IPS-11a (cell line): Measurements from ENCODE around the gene PPP2R2D.

Experiments
- H3K4me3 ChIP-seq: one replicate; pipeline ENCODE4 v1.5.1; 2013; ENCODE audit warnings: low read depth, low read length, control low read depth

The PPP2R2D gene

DNA sequence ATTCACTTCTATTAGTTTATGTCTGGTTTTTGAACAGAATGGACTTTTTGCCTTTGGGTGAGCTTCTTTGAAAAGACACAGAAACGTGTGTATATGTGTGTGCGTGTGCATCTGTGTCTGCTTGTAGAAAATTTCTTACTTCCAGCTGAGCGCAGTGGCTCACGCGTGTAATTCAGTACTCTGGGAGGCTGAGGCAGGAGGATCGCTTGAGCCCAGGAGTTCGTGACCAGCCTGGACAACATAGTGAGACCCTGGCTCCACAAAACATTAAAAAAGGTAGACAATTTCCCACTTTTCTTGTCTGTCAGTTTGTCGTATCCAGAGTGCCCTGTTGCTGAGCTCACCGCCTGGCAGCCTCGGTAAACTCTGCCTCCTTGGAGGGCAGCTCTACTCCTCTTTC lies 25.4 kb downstream of the PPP2R2D start:
- H3K4me3 ChIP-seq = no peak overlapping the region

DNA sequence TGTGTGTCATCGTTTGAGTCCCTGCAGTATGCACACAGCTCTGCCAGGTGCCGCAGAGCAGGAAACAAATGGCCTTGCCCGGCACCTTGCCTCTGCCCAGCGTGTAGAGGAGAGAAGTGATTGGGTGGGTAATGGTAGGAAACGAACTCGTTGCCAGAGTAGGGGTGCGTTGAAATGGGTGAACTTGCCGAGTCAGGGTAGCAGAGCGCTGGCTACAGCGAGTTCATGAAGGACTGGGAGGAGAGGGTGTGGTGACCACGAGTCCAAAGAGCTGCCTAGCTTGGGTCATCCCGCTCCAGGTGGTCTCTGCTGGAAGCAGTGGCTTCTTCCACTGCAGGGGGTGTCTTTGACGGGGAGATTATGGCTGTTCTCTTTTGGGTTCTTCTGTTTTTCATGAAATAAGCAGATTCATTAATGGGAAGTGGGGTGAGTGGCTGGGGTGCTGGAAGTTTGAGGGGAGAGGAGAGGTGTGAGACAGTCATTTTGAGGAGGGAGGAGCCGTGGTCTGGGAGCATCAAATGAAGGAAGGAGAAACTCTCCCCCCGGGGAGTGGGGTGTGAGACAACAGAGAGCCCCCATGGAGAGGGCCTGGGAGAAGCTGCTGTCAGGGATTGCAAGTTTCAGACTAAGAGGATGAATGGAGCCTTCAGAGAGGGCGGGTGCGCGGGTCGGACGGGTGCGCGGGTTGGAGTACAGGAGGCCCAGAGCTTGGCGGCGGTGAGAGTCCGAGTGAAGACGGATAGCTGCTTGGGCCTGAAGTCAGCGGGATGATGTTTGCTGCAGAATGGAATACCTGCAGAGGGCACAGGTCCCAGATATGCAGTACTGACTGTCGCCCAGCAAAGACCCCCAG lies 26.2 kb downstream of the PPP2R2D start:
- H3K4me3 ChIP-seq = no peak overlapping the region

DNA sequence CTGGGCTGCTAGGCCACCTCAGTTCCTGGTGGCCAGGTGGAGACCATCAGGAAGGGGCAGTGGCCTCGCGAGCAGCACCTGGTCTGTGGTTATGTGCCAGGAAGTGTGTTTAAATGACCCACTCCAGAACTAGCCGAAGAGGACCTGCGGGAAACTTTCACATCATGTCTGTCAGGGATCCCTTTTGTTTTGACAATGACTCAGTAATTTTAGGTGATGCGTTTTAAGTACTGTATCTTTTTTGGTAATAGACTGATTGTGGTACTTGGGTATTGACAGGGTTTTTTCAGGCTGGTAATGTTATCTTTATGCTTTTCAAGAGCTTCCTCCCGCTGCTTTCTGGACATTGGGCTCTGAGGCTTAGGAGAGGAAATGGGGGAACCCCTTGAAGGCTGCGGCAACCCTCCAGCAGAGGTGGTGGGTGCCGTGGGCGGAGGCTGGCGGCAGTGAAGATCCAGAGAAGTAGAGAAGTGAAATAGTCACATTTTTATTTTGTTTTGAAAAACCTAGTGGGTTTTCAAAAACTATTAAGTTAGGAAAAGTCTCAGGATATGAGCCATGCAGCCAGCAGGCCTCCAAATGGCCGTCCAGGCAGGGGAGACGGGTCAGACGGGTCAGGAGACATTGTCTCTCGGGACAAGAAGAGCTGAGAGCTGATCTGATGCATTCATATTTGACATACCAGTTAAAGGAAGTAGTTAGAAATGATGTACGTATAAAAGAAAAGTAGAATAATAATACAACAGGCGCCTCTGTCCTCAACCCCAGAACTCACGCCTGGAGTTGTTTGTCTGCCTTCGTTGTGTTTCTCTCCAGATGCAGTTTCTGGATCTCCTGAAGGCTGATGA lies 27.7 kb downstream of the PPP2R2D start:
- H3K4me3 ChIP-seq = no peak overlapping the region

DNA sequence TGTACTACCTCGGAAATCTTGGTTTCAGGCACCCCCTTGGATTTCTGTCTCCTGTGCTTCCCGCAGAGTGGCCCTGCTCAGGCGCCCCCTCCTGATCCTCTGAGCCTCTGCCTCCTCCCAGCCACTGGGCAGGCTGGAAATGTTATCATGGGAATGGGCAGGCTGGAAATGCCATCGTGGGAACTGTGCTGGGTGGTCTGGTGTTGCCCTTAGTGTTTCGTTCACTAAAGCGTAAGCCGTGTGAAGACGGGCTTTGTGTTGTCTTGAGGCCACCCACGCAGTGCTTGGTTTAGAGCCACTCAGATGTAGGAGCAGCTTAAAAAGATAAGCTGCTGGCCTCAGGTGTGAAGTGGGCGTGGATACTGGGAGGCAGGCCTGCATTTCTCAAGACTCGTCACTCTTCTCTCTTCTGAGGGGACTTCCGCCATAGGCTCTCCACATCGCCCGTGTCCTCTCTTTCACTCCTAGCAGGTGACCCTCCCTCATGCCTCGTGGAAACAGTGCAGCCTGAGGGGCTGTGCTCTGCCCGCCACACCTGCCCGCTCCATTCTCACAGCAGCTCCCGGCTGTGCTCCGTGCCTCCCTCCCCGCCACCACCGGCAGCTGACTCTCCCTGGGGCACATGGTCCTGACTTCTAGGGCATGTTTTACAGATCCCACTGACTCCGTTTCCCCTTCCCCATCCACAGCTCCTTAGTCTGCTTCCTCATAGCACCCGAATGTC lies 28.5 kb downstream of the PPP2R2D start:
- no peak overlapping the region for H3K4me3 ChIP-seq

DNA sequence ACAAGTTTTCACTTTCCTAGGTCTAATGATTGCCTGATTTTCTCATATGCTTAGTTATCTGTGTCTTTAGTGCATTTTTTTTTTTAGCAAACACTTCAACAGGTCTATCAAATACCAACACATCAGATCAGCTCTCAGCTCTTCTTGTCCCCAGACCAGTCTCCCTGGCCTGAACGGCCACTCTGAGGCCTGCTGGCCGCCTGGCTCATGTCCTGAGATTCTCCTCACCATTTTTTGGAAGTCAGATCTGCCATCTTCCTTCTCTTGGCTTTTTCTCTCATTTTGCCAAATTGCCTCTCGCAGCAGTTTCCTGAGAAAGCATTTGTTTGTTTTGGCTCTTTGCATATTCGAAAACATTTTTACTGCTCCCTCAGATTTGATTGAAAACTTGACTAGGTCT lies 29.3 kb downstream of the PPP2R2D start:
- H3K4me3 ChIP-seq = no peak overlapping the region

DNA sequence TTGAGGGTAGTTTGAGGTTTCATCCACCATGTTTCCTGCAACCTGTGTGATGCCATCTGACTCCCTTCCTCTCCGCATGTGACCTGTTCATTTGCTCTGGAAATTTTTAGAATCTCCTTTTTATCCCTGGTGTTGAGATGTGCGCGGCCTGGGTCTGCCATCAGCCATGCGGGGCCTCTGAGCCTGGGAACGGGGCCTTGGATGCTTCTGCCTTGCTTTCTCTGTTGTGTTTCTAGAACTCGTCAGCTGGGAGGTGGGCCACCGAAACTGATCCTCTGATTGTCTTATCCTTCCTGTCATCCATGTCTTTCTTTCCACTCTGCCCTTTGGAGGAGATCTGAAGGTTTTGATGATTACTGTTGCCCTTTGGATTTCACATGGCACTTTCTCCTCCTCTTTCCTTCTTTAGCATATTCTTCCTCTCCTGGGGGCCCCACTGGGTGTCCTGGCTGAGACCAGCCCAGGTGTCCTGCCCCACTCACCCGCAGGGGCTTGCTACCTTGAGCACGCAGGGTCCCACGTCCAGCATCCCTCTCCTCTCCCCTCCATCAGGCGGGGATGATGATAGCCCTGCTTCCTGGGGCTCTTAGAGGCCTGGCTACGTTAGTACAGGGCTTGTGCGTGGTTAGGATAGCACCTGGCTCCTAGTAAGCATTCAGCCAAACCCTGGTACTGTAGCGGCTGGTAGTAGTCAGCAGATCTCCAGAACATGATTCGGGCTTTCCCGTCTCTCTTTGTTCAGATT lies 29.9 kb downstream of the PPP2R2D start:
- H3K4me3 ChIP-seq = no peak overlapping the region

DNA sequence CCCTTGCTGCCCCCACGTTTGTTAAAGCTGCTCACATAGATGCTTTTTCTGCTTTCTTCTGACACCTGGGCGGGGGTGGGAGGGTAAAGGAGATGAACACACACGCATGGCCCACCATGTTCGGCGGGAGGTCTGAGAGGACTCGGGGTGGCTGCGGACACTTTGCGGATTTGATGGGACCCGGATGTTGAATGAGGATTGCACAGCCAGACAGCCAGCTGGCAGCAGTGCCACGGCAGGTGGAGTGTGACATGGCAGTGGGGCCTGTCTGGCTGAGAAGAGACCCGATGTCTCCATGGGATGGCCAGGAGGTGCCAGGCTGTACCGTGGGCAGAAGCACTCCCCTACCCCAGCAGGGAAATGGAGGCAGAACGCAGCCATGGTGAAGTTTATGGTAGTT lies 31.2 kb downstream of the PPP2R2D start:
- H3K4me3 ChIP-seq = no peak overlapping the region

DNA sequence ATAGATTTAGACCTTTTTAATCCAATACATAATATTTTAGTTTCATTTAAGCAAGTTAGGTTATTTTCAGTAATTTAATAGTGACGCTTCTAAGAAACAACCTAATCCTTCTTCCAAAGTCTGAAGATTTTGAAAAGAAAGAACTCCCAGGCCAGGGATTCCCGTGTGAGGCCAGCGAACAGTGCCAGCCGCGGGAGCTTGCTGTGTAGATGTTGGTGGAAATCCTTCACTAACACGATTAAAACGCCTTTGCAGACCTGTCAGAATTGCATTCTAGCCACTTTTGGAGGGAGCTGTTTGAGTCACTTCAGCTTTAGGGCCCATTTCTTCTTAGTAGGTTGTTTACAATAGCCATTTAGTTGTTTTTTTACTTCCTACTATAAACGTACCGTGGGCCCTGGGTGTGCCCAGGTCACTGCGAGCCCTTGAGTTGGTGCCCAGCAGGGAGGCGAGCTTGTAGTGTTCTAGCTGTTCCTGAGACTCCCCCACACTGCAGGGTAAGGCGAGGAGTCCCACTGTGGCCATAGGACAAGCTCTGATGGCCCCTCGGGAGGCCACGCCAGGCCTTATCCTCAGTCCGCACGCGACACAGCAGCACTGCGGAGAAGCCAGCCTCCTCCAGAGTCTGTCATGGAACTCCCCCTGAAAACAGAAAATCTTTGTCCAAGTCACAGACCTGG lies 32.3 kb downstream of the PPP2R2D start:
- no peak overlapping the region for H3K4me3 ChIP-seq

DNA sequence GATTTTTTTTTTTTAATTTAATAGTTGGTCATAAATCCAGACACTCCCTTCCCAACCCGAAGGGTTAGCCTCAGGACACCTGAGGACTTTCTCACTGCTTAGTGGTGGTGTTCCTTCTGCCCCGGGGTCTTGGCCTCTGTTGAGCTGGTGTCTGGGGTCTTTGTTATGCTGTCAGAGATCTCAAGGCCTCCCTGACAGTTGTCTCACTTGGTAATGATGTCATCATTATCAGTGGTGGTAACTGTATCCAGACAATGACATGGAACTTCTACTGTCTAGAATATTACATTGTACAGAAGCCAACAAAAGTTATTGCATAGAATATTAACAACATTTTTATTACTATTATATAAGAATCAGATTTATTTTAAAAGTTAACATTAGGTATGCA lies 32.9 kb downstream of the PPP2R2D start:
- H3K4me3 ChIP-seq = no peak overlapping the region

DNA sequence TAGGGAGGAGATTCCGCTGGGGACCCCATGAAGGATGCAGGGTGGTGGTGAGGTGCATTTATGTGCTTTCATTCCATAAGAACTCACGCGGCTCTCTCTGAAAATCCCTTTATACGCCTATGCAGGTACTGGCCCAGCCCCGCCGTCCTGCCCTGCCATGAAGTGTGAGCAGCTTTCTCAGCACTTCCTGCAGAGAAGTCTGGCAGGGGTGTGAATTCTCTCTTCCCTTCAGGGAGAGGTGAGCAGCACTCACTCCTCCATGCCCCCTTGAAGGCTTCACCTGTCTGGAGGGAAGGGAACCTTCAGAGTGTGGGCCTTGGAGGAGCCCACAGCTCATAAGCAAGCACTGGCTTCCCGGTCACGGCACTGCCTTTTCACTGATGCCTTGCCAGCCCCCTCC lies 34.0 kb downstream of the PPP2R2D start:
- H3K4me3 ChIP-seq = no peak overlapping the region

DNA sequence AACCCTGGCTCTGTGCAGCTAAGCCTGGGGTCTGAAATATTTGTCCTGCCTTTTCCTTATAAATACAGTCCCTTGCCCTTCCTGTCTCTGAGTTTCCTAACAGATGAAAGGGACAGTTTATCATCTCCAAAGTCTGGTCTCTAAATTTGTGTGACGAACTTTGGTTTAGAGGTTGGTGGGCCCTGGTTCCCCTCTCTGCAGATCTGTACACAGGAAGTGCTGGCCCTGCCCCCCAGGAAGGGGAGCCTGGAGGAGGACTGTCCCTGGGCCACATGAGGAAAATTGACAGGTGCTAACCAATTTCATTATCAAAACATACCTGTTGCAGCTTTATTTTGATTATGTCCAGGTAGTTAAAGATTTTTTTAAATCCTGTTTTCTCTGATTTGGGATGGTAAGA lies 34.5 kb downstream of the PPP2R2D start:
- no peak overlapping the region for H3K4me3 ChIP-seq

DNA sequence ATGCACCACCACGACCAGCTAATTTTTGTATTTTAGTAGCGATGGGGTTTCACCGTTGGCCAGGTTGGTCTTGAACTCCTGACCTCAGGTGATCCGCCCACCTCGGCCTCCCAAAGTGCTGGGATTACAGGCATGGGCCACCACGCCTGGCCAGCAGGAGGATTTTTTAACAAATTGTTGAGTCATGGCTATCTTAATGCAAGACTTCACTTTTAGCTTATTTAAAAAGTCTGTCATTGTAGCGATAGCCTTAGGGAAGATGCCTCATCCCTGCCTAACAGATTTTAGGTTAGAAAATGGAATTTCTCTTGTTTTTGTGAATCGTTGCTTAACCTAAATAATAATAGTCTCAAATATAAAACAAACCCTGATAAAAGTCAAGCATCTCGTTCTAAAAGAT lies 35.5 kb downstream of the PPP2R2D start:
- no peak overlapping the region for H3K4me3 ChIP-seq

DNA sequence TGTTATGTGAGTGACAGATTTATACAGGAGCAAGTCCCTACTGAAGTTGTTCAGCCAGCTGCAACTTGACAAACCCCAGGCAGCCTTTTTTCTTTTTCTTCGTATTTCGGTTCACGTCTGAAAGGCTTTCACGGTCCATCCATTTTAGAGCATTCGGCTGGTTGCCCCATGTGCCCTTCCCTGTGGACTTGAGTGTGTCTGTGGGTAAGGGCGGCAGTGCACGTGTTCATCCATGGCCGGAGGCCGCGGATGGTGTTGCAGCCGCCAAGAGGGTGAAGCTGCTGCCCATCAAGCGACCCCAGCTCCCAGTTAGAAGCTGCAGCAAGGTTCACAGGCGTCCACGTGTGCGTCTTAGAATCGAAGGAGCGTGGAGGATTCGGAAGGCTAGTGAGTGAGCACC lies 35.9 kb downstream of the PPP2R2D start:
- no peak overlapping the region for H3K4me3 ChIP-seq

DNA sequence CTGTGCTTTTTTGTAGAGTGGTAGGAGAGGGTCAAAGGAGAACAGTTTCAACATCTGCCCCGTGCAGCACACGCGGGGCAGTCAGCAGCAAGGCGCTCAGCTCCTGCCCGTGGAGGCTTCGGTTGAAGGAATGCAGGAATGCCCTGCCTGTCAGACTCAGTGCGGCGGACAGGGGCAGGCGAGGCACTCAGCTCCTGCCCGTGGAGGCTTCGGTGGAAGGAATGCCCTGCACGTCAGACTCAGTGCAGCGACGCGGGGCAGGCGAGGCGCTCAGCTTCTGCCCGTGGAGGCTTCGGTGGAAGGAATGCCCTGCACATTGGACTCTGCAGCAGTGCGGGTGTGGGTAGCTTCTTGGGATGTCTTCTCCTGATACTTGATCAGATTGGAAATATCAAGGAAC lies 37.0 kb downstream of the PPP2R2D start:
- H3K4me3 ChIP-seq = no peak overlapping the region

DNA sequence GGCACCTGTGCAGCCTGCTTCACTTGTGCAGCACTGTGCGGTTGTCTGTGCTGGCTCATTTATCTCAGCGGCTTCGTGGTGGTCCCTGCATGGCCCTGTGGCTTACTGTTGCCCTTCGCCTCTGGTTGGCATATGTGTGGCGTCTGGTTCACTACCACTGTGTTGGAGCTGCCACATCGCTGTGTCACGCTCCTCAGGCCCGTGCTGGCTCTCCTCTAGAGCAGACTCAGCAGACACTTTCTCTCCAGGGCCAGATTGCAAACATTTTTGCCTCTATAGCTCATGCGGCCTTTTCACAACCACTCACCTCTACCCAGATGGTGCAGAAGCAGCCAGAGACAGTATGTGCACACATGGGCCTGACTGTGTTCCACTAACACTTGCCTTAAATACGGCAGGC lies 37.9 kb downstream of the PPP2R2D start:
- H3K4me3 ChIP-seq = no peak overlapping the region

DNA sequence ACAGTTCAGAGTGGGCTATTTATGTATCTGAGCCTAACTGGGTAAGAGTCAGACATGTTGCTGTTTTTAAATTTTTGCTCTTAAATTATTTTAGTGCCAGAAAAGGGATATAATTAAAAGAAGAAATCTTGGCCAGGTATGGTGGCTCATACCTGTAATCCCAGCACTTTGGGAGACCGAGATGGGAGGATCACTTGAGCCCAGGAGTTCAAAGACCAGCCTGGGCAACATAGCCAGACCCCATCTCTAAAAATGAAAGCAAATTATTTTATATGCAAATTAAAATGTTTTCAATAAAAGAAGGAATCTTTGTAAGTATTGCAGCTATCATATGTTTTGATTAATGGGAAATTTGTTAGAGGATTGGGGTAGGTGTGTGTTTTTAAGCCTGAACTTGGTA lies 41.6 kb downstream of the PPP2R2D start:
- H3K4me3 ChIP-seq = no peak overlapping the region

DNA sequence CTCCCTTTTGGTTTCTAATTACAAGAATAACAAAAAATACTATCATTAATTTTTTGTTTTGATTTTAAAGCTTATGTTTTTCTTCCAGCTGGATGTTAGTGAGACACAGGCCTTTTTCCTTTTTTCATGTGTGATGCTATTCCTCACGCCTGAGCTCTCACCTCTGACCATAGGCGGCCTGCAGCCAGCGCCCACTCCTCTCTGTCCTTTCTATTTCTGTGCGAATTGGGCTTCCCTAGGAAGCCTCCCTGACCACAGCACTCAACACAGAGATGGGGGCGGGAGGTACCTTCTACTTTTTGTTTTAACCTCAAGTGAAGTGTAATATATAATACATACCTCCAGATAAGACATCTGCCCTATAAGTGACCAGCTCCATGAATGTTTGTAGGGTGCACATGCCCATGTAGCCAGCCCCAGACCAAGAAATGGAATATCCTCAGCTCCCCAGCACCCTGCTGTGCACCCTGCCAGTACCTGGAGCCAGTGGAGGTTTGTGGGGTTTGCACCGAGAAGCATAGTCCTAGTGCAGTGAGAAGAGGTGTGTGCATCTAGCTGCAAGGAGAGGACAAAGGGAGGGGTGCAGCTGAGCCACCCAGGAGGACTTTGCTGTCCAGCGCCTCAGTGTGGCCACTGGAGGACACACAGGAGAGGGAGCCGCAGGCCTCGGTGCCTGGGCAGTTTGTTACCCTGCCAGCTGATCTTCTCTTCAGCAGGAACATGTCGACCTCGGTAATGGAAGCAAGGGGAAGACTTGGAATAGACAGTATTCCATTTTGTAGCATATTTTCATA lies 42.4 kb downstream of the PPP2R2D start:
- H3K4me3 ChIP-seq = no peak overlapping the region

DNA sequence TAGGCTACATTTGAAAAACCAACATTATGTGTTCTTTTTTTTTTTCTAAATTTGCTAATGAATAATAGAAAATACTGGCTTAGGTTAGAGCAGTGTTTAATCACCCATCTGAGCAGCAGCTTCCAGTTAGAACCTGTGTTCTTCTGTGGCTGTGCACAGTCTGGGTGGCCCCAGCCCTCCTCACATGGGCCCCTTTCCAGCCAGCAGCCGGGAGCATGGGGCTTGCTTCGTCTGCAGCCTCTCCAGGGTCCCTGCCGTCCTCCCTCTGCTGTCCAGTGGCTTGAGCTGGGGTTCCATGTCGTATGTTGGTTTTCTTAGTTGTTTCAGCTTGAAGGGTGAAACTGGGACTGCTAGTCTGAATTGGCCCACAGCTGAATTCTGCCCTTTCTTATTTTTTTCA lies 43.6 kb downstream of the PPP2R2D start:
- no peak overlapping the region for H3K4me3 ChIP-seq

DNA sequence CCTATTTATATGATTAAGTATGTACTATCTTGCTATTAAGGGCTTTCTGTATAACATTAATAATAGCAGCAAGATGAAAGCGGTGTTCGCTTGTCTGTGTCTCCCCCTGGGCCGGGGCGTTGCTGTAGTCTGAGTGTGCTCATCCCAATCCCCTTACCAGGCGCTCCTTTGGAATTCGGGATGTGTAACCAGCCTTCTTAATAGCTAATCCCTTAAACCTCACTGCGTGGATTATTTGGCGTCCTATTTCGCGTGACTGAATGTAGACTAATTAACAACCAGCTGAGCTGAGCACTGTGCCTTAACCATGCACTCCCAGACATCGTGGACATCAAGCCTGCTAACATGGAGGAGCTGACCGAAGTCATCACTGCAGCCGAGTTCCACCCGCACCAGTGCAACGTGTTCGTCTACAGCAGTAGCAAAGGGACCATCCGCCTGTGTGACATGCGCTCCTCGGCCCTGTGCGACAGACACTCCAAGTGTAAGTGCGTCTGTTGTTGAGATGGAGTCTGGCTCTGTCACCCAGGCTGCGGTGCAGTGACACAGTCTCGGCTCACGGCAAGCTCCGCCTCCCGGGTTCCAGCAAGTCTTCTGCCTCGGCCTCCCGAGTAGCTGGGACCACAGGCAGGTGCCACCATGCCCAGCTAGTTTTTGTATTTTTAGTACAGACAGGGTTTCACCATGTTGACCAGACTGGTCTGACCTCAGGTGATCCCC lies 44.3 kb downstream of the PPP2R2D start:
- H3K4me3 ChIP-seq = no peak overlapping the region
